ENCODE measurements around the gene IFNGR2.

DNA sequence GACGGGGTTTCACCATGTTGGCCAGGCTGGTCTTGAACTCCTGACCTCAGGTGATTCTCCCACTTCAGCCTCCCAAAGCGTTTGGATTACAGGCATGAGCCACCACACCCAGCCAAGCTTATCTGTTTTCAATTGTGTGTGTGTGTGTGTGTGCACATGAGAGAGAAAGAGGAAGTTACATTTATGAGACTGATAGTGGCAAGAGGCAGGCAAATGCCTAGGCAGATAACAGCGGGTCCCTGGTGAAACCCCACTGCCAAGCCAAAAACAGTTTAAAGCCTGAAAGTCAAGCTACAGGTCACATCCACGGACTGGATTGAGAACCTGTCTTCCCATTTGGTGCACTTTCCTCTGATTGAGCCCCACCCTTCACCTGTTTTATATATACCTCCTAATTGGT is 35.1 kb upstream of the IFNGR2 start:
- TF ChIP-seq CEBPB (IDR thresholded peaks at IDR 0.05; ENCODE audit: borderline replicate concordance, low read depth, low read length) (no peak), ZSCAN29 (CRISPR knock-in tag; conservative IDR thresholded peaks at IDR 0.05) (no peak), GABPA (IDR thresholded peaks at IDR 0.05; ENCODE audit: low read depth, low read length) (no peak), GABPA (CRISPR knock-in tag; IDR thresholded peaks at IDR 0.05; ENCODE audit: low read depth) (no peak)
- TF ChIP-seq, protein P1, sequence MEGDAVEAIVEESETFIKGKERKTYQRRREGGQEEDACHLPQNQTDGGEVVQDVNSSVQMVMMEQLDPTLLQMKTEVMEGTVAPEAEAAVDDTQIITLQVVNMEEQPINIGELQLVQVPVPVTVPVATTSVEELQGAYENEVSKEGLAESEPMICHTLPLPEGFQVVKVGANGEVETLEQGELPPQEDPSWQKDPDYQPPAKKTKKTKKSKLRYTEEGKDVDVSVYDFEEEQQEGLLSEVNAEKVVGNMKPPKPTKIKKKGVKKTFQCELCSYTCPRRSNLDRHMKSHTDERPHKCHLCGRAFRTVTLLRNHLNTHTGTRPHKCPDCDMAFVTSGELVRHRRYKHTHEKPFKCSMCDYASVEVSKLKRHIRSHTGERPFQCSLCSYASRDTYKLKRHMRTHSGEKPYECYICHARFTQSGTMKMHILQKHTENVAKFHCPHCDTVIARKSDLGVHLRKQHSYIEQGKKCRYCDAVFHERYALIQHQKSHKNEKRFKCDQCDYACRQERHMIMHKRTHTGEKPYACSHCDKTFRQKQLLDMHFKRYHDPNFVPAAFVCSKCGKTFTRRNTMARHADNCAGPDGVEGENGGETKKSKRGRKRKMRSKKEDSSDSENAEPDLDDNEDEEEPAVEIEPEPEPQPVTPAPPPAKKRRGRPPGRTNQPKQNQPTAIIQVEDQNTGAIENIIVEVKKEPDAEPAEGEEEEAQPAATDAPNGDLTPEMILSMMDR (CRISPR knock-in tag; IDR thresholded peaks at IDR 0.05), result no peak

Measured in HepG2 (cell line).